Calu3 (cell line): ENCODE measurements around the gene OR2T3. TPM values are rescaled to one million over a fixed set of nuclear protein-coding genes. Genes with fewer than 3 reads are reported as not detected.
"Not testable (repeated sequence)": the region's sequence is repeated elsewhere in the genome, so short reads cannot be mapped to it uniquely, and the experiment has no call there.

Source experiments
- BruUV-seq: library from RNA; stranded (reverse); fragments of 400-500 nt; replicated peaks from 2 replicates; lab custom pipeline; 2021; lab: Mats Ljungman, UMichigan
- CTCF ChIA-PET: fragments of 300-600 bp; sonication (Branson Sonifier 250); formaldehyde crosslinking; loops from one replicate; lab custom pipeline; 2022; ENCODE audit warnings: antibody characterized with exemption; lab: Charles Lee
- DNase-seq: peaks from one replicate; pipeline ENCODE4 v3.0.0; 2022
- H3K27ac Mint-ChIP-seq: one replicate; pipeline ENCODE4 v1.8.0; 2022; ENCODE audit warnings: mixed read lengths; ENCODE audit not compliant: unreplicated experiment
- H3K27me3 Mint-ChIP-seq: one replicate; pipeline ENCODE4 v1.8.0; 2022; ENCODE audit warnings: mixed read lengths; ENCODE audit not compliant: unreplicated experiment
- H3K36me3 Mint-ChIP-seq: one replicate; pipeline ENCODE4 v1.8.0; 2022; ENCODE audit warnings: mild to moderate bottlenecking, moderate library complexity, mixed read lengths; ENCODE audit not compliant: insufficient read depth, unreplicated experiment
- H3K4me1 Mint-ChIP-seq: one replicate; pipeline ENCODE4 v1.8.0; 2022; ENCODE audit warnings: mild to moderate bottlenecking, low read depth, mixed read lengths; ENCODE audit not compliant: unreplicated experiment
- H3K4me3 Mint-ChIP-seq: one replicate; pipeline ENCODE4 v1.8.0; 2022; ENCODE audit warnings: mild to moderate bottlenecking, low read depth, moderate library complexity, mixed read lengths; ENCODE audit not compliant: unreplicated experiment
- H3K9me3 Mint-ChIP-seq: one replicate; pipeline ENCODE4 v1.8.0; 2022; ENCODE audit warnings: low read depth, mixed read lengths; ENCODE audit not compliant: unreplicated experiment
- CTCF ChIP-seq: fragments of 200-600 bp; IDR thresholded peaks from one replicate; pipeline ENCODE4 v1.8.0; 2022; ENCODE audit warnings: antibody characterized with exemption; ENCODE audit not compliant: unreplicated experiment
- intact Hi-C: fragments of 100-400 bp; cut with micrococcal nuclease; formaldehyde crosslinking; loops from one replicate; pipeline ENCODE4 v1.10.0; 2022; ENCODE audit not compliant: unreplicated experiment
- total RNA-seq: library from RNA; stranded (reverse); gene quantifications from 2 replicates; pipeline ENCODE4 v1.2.3, GENCODE V29; 2022

The OR2T3 gene
- total RNA-seq, 1 experiment from 2014 or later = not detected

GRCh38 chr1:248507773-248508172 lies 34.6 kb downstream of the OR2T3 start, which contains the start of gene OR2G6:
OR2G6 (plus strand) TSS chr1:248508073; CDS start chr1:248521647, 13,574 bp downstream.
- H3K27ac Mint-ChIP-seq, H3K27me3 Mint-ChIP-seq, CTCF ChIA-PET, BruUV-seq, H3K4me1 Mint-ChIP-seq, DNase-seq, intact Hi-C loops, H3K9me3 Mint-ChIP-seq, H3K4me3 Mint-ChIP-seq, H3K36me3 Mint-ChIP-seq: not testable (repeated sequence)

- H3K27me3 Mint-ChIP-seq, H3K9me3 Mint-ChIP-seq, H3K36me3 Mint-ChIP-seq, H3K4me3 Mint-ChIP-seq, BruUV-seq, intact Hi-C loops, H3K27ac Mint-ChIP-seq, DNase-seq, CTCF ChIA-PET, H3K4me1 Mint-ChIP-seq: not testable (repeated sequence)
Measured at GRCh38 chr1:248510217-248510616, 37.1 kb downstream of the OR2T3 start.

- TF ChIP-seq CTCF = no peak
- Mint-ChIP-seq H3K27ac (no peak overlapping the region), H3K4me3 (no peak overlapping the region), H3K36me3 (no peaks in the 10 kb centered on the region), H3K9me3 (peaks cover 3% of the 10 kb centered on the region), H3K4me1 (no peaks in the 10 kb centered on the region), H3K27me3 (no peaks in the 10 kb centered on the region)
- BruUV-seq = no TSS peak
- CTCF ChIA-PET = no interaction called here
- intact Hi-C loops = no loop called here
- DNase-seq = no peak
Measured at GRCh38 chr1:248521856-248522255, 48.7 kb downstream of the OR2T3 start.

Other genes with a start within 250 kb of the OR2T3 start
- not detected in 2 replicates for gene OR2M4, start 241.9 kb upstream of the OR2T3 start, total RNA-seq
- not detected in 2 replicates for gene OR2T33, start 195.4 kb upstream of the OR2T3 start, total RNA-seq
- gene OR2T12, start 169.9 kb upstream of the OR2T3 start, total RNA-seq = not detected in 2 replicates
- gene OR2M7, start 148.8 kb upstream of the OR2T3 start, total RNA-seq = not detected in 2 replicates
- gene OR14C36, start 124.6 kb upstream of the OR2T3 start, total RNA-seq = not detected in 2 replicates
- gene OR2T4, start 111.7 kb upstream of the OR2T3 start, total RNA-seq = not detected in 2 replicates
- gene OR2T6, start 97.6 kb upstream of the OR2T3 start, total RNA-seq = not detected in 2 replicates
- not detected in 2 replicates for gene OR2T1, start 70.3 kb upstream of the OR2T3 start, total RNA-seq
- gene OR2T2, start 27.7 kb upstream of the OR2T3 start, total RNA-seq = not detected in 2 replicates
- gene OR2T5, start 15.2 kb downstream of the OR2T3 start, total RNA-seq = not detected in 2 replicates
- gene OR2G6, start 34.7 kb downstream of the OR2T3 start, total RNA-seq = not detected in 2 replicates
- not detected in 2 replicates for gene OR2T29, start 89.4 kb downstream of the OR2T3 start, total RNA-seq
- gene OR2T34, start 101.4 kb downstream of the OR2T3 start, total RNA-seq = not detected in 2 replicates
- not detected in 2 replicates for gene OR2T10, start 124.3 kb downstream of the OR2T3 start, total RNA-seq
- gene OR2T11, start 161.7 kb downstream of the OR2T3 start, total RNA-seq = not detected in 2 replicates
- gene OR2T35, start 171.9 kb downstream of the OR2T3 start, total RNA-seq = not detected in 2 replicates
- not detected in 2 replicates for gene OR2T27, start 182.2 kb downstream of the OR2T3 start, total RNA-seq
- gene OR14I1, start 229.4 kb downstream of the OR2T3 start, total RNA-seq = not detected in 2 replicates